Mesenchymal stem cell (in vitro differentiated cells and primary cell): ENCODE data around the gene DBNDD2.

Source experiments
- DNase-seq: peaks from one replicate; pipeline ENCODE4 v3.0.0-alpha.2; 2013
- H2AFZ ChIP-seq: one replicate; pipeline ENCODE4 v1.6.1; 2013; ENCODE audit warnings: low read depth, mild to moderate bottlenecking, control low read depth, inconsistent platforms, low read length, moderate library complexity
- H2AK5ac ChIP-seq: 2 replicates; pipeline ENCODE4 v1.6.1; 2013; ENCODE audit warnings: low read length, moderate library complexity, mild to moderate bottlenecking, inconsistent platforms; ENCODE audit not compliant: severe bottlenecking
- H2BK120ac ChIP-seq: one replicate; pipeline ENCODE4 v1.6.1; 2013; ENCODE audit warnings: low read depth, mild to moderate bottlenecking, inconsistent platforms, low read length, moderate library complexity
- H2BK12ac ChIP-seq, 2 experiments: one replicate each; pipeline ENCODE4 v1.6.1; 2013; ENCODE audit warnings: inconsistent platforms in 2 of 2, low read length in 2 of 2, mild to moderate bottlenecking in 2 of 2, moderate library complexity in 2 of 2, control low read depth in 1 of 2
- H2BK15ac ChIP-seq: one replicate; pipeline ENCODE4 v1.6.1; 2013; ENCODE audit warnings: mild to moderate bottlenecking, low read depth, inconsistent platforms; ENCODE audit not compliant: poor library complexity, severe bottlenecking
- H2BK5ac ChIP-seq: 2 replicates; pipeline ENCODE4 v1.6.1; 2013; ENCODE audit warnings: low read depth, mild to moderate bottlenecking, low read length, control low read depth, inconsistent platforms; ENCODE audit not compliant: poor library complexity, severe bottlenecking
- H3K14ac ChIP-seq, 2 experiments: one replicate each; pipeline ENCODE4 v1.6.1; 2013; ENCODE audit warnings: inconsistent platforms in 2 of 2, low read length in 2 of 2, control low read depth in 1 of 2, mild to moderate bottlenecking in 1 of 2, moderate library complexity in 1 of 2
- H3K18ac ChIP-seq, 2 experiments: one replicate each; pipeline ENCODE4 v1.6.1; 2013; ENCODE audit warnings: inconsistent platforms in 2 of 2, low read length in 2 of 2, control low read depth in 1 of 2, low read depth in 1 of 2, mild to moderate bottlenecking in 1 of 2
- H3K23ac ChIP-seq, 2 experiments: one replicate each; pipeline ENCODE4 v1.6.1; 2013; ENCODE audit warnings: inconsistent platforms in 2 of 2, low read length in 2 of 2, mild to moderate bottlenecking in 2 of 2, moderate library complexity in 2 of 2, control low read depth in 1 of 2
- H3K27ac ChIP-seq: 2 replicates; pipeline ENCODE4 v1.5.1; 2013; ENCODE audit warnings: mild to moderate bottlenecking, moderate library complexity, low read length, control low read depth, inconsistent platforms; ENCODE audit not compliant: poor library complexity, severe bottlenecking
- H3K27me3 ChIP-seq, 2 experiments: 2 replicates each; pipeline versions ENCODE4 v1.6.1 to v1.7.0; 2013; ENCODE audit warnings: low read length in 2 of 2, mild to moderate bottlenecking in 2 of 2, moderate library complexity in 2 of 2, control low read depth in 1 of 2, inconsistent platforms in 1 of 2; ENCODE audit not compliant: control insufficient read depth in 1 of 2, insufficient read depth in 1 of 2
- H3K36me3 ChIP-seq, 2 experiments: 2 replicates each; pipeline versions ENCODE4 v1.6.1 to v1.7.0; 2013; ENCODE audit warnings: low read length in 2 of 2, control low read depth in 1 of 2, inconsistent platforms in 1 of 2, low read depth in 1 of 2, mild to moderate bottlenecking in 1 of 2; ENCODE audit not compliant: insufficient read depth in 2 of 2, control insufficient read depth in 1 of 2
- H3K4ac ChIP-seq, 2 experiments: one replicate each; pipeline ENCODE4 v1.6.1; 2013; ENCODE audit warnings: inconsistent platforms in 2 of 2, low read length in 2 of 2, mild to moderate bottlenecking in 2 of 2, moderate library complexity in 2 of 2, control low read depth in 1 of 2, low read depth in 1 of 2
- H3K4me1 ChIP-seq: 2 replicates; pipeline ENCODE4 v1.6.1; 2013; ENCODE audit warnings: low read depth, low read length, control low read depth; ENCODE audit not compliant: control insufficient read depth, insufficient read depth
- H3K4me2 ChIP-seq: 2 replicates; pipeline ENCODE4 v1.6.1; 2013; ENCODE audit warnings: low read length, mild to moderate bottlenecking, inconsistent platforms; ENCODE audit not compliant: poor library complexity, severe bottlenecking
- H3K4me3 ChIP-seq, 2 experiments: 2 replicates each; pipeline versions ENCODE4 v1.5.1 to v1.7.0; 2013; ENCODE audit warnings: low read length in 2 of 2, mild to moderate bottlenecking in 2 of 2, control low read depth in 1 of 2, low read depth in 1 of 2; ENCODE audit not compliant: insufficient read depth in 1 of 2
- H3K79me1 ChIP-seq: replicated peaks from 2 replicates; pipeline ENCODE4 v1.6.1; 2013; ENCODE audit warnings: mild to moderate bottlenecking, control low read depth, low read length, inconsistent platforms; ENCODE audit not compliant: poor library complexity, severe bottlenecking
- H3K9ac ChIP-seq: 2 replicates; pipeline ENCODE4 v1.7.0; 2013; ENCODE audit warnings: mild to moderate bottlenecking, low read length, moderate library complexity
- H3K9me3 ChIP-seq: 2 replicates; pipeline ENCODE4 v1.7.0; 2013; ENCODE audit warnings: mild to moderate bottlenecking, low read length; ENCODE audit not compliant: control insufficient read depth
- H4K8ac ChIP-seq: one replicate; pipeline ENCODE4 v1.6.1; 2013; ENCODE audit warnings: inconsistent platforms, mild to moderate bottlenecking, low read length, moderate library complexity
- H4K91ac ChIP-seq: one replicate; pipeline ENCODE4 v1.6.1; 2013; ENCODE audit warnings: mild to moderate bottlenecking, low read length, inconsistent platforms
- WGBS: methylation state at CpG from one replicate; pipeline ENCODE4 v1.1.7; 2013; ENCODE audit warnings: mixed read lengths; 5-methylcytosine and 5-hydroxymethylcytosine counted together

DBNDD2 gene

GRCh38 chr20:45407067-45407745 lies 883 bp upstream of the DBNDD2 start:
- WGBS = 12% methylated on average over 27 of the region's 30 CpGs
- Histone ChIP-seq H3K23ac (no peak overlapping the region), H2AFZ (no peak overlapping the region)

GRCh38 chr20:45408646-45409213 lies 641 bp downstream of the DBNDD2 start:
- Histone ChIP-seq H2BK5ac (no peak overlapping the region), H2AK5ac (no peak overlapping the region), H3K27ac (no peak overlapping the region), H4K8ac (no peak overlapping the region), H2BK12ac (no peak overlapping the region), H2BK120ac (no peak overlapping the region), H3K79me1 (peaks cover 5% of the 10 kb centered on the region), H3K4me3 (no peak overlapping the region), H3K18ac (no peak overlapping the region), H3K9me3 (no peaks in the 10 kb centered on the region), H3K4me1 (peaks cover 14% of the 10 kb centered on the region), H3K4me2 (no peak overlapping the region), H3K14ac (no peak overlapping the region), H3K4ac (no peak overlapping the region), H3K23ac (no peak overlapping the region), H3K9ac (no peak overlapping the region), H3K27me3 (peaks cover 0 to 3% of the 10 kb centered on the region in 2 experiments), H2AFZ (no peak overlapping the region), H3K36me3 (peaks cover 14 to 16% of the 10 kb centered on the region in 2 experiments), H2BK15ac (no peak overlapping the region), H4K91ac (no peak overlapping the region)
- no peak for DNase-seq
- 94% methylated on average over 6 of the region's 7 CpGs for WGBS

More at GRCh38 chr20:45407067-45407745, 883 bp upstream of the DBNDD2 start:
- no peak overlapping the region for H4K91ac ChIP-seq
- peaks cover 14 to 16% of the 10 kb centered on the region in 2 experiments for H3K36me3 ChIP-seq
- H3K27ac ChIP-seq = no peak overlapping the region
- no peak overlapping the region for H3K14ac ChIP-seq
- H3K79me1 ChIP-seq = peaks cover 5% of the 10 kb centered on the region
- peak overlapping the region; percentile 93 for H3K4me2 ChIP-seq
- no peak overlapping the region for H2AK5ac ChIP-seq
- peak overlapping the region; percentile 87 for H3K9ac ChIP-seq
- H2BK12ac ChIP-seq = no peak overlapping the region
- no peak overlapping the region for H2BK120ac ChIP-seq
- peak; percentile 67 for DNase-seq
- peaks cover 0 to 3% of the 10 kb centered on the region in 2 experiments for H3K27me3 ChIP-seq
- H3K9me3 ChIP-seq = no peaks in the 10 kb centered on the region
- H4K8ac ChIP-seq = no peak overlapping the region
- no peak overlapping the region for H2BK15ac ChIP-seq
- H3K18ac ChIP-seq = peak overlapping the region in 1 of 2 experiments; percentile 77
- H3K4me3 ChIP-seq = peak overlapping the region; percentile 72 to 82
- H3K4me1 ChIP-seq = peaks cover 14% of the 10 kb centered on the region
- no peak overlapping the region for H3K4ac ChIP-seq
- no peak overlapping the region for H2BK5ac ChIP-seq

DNA sequence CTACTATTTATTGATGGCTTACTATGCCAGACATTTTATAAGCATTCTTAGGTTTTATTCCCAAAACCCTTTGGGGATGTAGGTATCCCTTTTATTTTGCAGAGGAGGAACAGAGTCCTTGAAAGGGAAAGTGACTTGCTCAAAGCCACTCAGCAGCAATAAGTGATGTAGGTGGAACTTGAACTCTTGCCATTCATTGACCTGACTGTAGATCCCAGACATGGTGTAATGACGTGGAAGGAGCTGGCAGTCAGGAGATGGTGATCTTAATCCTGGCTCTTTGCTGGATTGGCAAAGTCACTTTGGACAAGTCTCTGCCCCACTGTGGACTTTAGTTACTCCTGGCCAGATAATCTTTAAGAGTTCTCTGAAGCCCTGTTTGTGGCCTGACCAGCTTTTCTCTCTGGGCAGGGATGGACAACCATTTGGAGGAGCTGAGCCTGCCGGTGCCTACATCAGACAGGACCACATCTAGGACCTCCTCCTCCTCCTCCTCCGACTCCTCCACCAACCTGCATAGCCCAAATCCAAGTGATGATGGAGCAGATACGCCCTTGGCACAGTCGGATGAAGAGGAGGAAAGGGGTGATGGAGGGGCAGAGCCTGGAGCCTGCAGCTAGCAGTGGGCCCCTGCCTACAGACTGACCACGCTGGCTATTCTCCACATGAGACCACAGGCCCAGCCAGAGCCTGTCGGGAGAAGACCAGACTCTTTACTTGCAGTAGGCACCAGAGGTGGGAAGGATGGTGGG lies 1.6 kb downstream of the DBNDD2 start:
- Histone ChIP-seq H2AK5ac (no peak overlapping the region), H3K4me1 (peaks cover 14% of the 10 kb centered on the region), H3K14ac (no peak overlapping the region), H2BK120ac (no peak overlapping the region), H2BK12ac (no peak overlapping the region), H3K4me3 (no peak overlapping the region), H3K23ac (no peak overlapping the region), H3K9ac (no peak overlapping the region), H3K4ac (no peak overlapping the region), H2BK5ac (no peak overlapping the region), H3K27me3 (peaks cover 0 to 3% of the 10 kb centered on the region in 2 experiments), H4K8ac (no peak overlapping the region), H2BK15ac (no peak overlapping the region), H2AFZ (no peak overlapping the region), H4K91ac (no peak overlapping the region), H3K4me2 (no peak overlapping the region), H3K9me3 (no peaks in the 10 kb centered on the region), H3K18ac (no peak overlapping the region), H3K36me3 (peaks cover 14 to 16% of the 10 kb centered on the region in 2 experiments), H3K79me1 (peaks cover 5% of the 10 kb centered on the region), H3K27ac (no peak overlapping the region)
- WGBS = 92% methylated on average over 5 of the region's 7 CpGs
- no peak for DNase-seq

DNA sequence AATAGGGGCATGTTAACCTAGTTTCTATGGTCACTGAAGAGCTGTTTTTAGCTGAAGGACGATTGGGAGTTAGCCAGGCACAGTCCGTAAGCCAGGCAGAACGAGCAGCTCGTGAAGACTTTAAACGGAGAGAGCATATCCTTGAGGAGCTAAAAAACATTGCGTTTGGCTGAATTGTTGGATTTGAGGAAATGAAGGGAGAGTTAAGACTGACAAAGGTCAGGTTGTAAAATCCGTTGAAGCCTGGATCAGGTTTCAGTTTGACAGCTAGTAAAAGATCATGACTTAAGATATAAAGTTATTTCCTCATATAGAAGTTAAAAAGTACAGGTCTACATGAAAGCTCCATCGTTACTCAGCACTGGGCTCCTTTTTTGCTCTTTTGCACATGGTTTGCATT lies 2.8 kb downstream of the DBNDD2 start:
- no peak overlapping the region for H2BK5ac ChIP-seq
- no peak for DNase-seq
- H3K23ac ChIP-seq = no peak overlapping the region
- H3K4ac ChIP-seq = no peak overlapping the region
- no peak overlapping the region for H3K18ac ChIP-seq
- H3K9me3 ChIP-seq = no peaks in the 10 kb centered on the region
- no peak overlapping the region for H4K91ac ChIP-seq
- no peak overlapping the region for H3K4me3 ChIP-seq
- peaks cover 14 to 15% of the 10 kb centered on the region in 2 experiments for H3K36me3 ChIP-seq
- no peak overlapping the region for H2AFZ ChIP-seq
- 79% methylated on average over 8 of the region's 8 CpGs for WGBS
- no peak overlapping the region for H3K27ac ChIP-seq
- H2AK5ac ChIP-seq = no peak overlapping the region
- H3K4me2 ChIP-seq = no peak overlapping the region
- no peak overlapping the region for H2BK120ac ChIP-seq
- no peak overlapping the region for H3K9ac ChIP-seq
- H3K79me1 ChIP-seq = peaks cover 5% of the 10 kb centered on the region
- no peak overlapping the region for H2BK15ac ChIP-seq
- no peaks in the 10 kb centered on the region for H3K27me3 ChIP-seq
- H3K14ac ChIP-seq = no peak overlapping the region
- no peak overlapping the region for H4K8ac ChIP-seq
- H2BK12ac ChIP-seq = no peak overlapping the region
- peaks cover 9% of the 10 kb centered on the region for H3K4me1 ChIP-seq
